HepG2 (cell line): Measurements from ENCODE around the gene POU2F2.

Source experiments
- ARID2 ChIP-seq: sonication (generic); formaldehyde crosslinking; IDR thresholded peaks from 2 replicates; pipeline ENCODE4 v1.8.1; 2022; ENCODE audit warnings: mild to moderate bottlenecking, missing genetic modification reagents, borderline replicate concordance
- PTBP1 ChIP-seq: fragments of 200-400 bp; formaldehyde crosslinking; IDR thresholded peaks from 2 replicates; pipeline ENCODE4 v1.6.1; 2018; ENCODE audit warnings: low read length, low read depth; ENCODE audit not compliant: poor library complexity, severe bottlenecking
- TGIF2 ChIP-seq: IDR thresholded peaks from 2 replicates; pipeline ENCODE4 v1.6.1; 2016; ENCODE audit warnings: control low read depth, missing compliant biosample characterization
- TP53 ChIP-seq: sonication (generic); formaldehyde crosslinking; conservative IDR thresholded peaks from 2 replicates; pipeline ENCODE4 v1.4.0; 2020; ENCODE audit warnings: missing genetic modification reagents
- YY1 ChIP-seq: IDR thresholded peaks from 2 replicates; pipeline ENCODE4 v1.6.1; 2011; ENCODE audit warnings: low read length, low read depth, moderate library complexity, mild to moderate bottlenecking; ENCODE audit not compliant: insufficient read depth, insufficient replicate concordance
- ZNF337 ChIP-seq: sonication (generic); formaldehyde crosslinking; IDR thresholded peaks from 2 replicates; pipeline ENCODE4 v1.5.1; 2020; ENCODE audit warnings: missing genetic modification reagents, low read depth, mild to moderate bottlenecking, borderline replicate concordance
- TF ChIP-seq, protein P1 (sequence below): sonication (generic); formaldehyde crosslinking; IDR thresholded peaks from 2 replicates; pipeline ENCODE4 v1.5.0; 2020; ENCODE audit warnings: mild to moderate bottlenecking, missing genetic modification reagents, moderate library complexity
- TF ChIP-seq, protein P2 (sequence below), 2 experiments: IDR thresholded peaks; 2 replicates each; pipeline ENCODE4 v1.6.1; 2011 to 2012; ENCODE audit warnings: low read length in 2 of 2, borderline replicate concordance in 1 of 2, low read depth in 1 of 2, mild to moderate bottlenecking in 1 of 2, moderate library complexity in 1 of 2

- TF ChIP-seq PTBP1: no peak
- TF ChIP-seq TP53 (CRISPR knock-in tag): no peak
- no peak for TF ChIP-seq TGIF2 (CRISPR knock-in tag)
- TF ChIP-seq, protein P1, sequence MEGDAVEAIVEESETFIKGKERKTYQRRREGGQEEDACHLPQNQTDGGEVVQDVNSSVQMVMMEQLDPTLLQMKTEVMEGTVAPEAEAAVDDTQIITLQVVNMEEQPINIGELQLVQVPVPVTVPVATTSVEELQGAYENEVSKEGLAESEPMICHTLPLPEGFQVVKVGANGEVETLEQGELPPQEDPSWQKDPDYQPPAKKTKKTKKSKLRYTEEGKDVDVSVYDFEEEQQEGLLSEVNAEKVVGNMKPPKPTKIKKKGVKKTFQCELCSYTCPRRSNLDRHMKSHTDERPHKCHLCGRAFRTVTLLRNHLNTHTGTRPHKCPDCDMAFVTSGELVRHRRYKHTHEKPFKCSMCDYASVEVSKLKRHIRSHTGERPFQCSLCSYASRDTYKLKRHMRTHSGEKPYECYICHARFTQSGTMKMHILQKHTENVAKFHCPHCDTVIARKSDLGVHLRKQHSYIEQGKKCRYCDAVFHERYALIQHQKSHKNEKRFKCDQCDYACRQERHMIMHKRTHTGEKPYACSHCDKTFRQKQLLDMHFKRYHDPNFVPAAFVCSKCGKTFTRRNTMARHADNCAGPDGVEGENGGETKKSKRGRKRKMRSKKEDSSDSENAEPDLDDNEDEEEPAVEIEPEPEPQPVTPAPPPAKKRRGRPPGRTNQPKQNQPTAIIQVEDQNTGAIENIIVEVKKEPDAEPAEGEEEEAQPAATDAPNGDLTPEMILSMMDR (CRISPR knock-in tag): no peak
- TF ChIP-seq, protein P2, sequence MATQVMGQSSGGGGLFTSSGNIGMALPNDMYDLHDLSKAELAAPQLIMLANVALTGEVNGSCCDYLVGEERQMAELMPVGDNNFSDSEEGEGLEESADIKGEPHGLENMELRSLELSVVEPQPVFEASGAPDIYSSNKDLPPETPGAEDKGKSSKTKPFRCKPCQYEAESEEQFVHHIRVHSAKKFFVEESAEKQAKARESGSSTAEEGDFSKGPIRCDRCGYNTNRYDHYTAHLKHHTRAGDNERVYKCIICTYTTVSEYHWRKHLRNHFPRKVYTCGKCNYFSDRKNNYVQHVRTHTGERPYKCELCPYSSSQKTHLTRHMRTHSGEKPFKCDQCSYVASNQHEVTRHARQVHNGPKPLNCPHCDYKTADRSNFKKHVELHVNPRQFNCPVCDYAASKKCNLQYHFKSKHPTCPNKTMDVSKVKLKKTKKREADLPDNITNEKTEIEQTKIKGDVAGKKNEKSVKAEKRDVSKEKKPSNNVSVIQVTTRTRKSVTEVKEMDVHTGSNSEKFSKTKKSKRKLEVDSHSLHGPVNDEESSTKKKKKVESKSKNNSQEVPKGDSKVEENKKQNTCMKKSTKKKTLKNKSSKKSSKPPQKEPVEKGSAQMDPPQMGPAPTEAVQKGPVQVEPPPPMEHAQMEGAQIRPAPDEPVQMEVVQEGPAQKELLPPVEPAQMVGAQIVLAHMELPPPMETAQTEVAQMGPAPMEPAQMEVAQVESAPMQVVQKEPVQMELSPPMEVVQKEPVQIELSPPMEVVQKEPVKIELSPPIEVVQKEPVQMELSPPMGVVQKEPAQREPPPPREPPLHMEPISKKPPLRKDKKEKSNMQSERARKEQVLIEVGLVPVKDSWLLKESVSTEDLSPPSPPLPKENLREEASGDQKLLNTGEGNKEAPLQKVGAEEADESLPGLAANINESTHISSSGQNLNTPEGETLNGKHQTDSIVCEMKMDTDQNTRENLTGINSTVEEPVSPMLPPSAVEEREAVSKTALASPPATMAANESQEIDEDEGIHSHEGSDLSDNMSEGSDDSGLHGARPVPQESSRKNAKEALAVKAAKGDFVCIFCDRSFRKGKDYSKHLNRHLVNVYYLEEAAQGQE (IDR thresholded peaks at IDR 0.05; ENCODE audit: borderline replicate concordance in 1 of 2, low read depth in 1 of 2, low read length in 2 of 2): no peak
- no peak for TF ChIP-seq ZNF337
- no peak for TF ChIP-seq YY1
- no peak for TF ChIP-seq ARID2
These were observed 22.4 kb downstream of the POU2F2 start for GRCh38 chr19:42109896-42110295.
